Esophagus muscularis mucosa (tissue), 4 donors: ENCODE measurements around the gene TMTC2.

Experiments
- CTCF ChIP-seq, 3 experiments: fragments of 200-600 bp in 2 of 3; fragments of 450-650 bp in 1 of 3; sonication (generic) in 2 of 3; IDR thresholded peaks; one replicate each; pipeline ENCODE4 v1.5.1; 2017 to 2019; ENCODE audit warnings: antibody characterized with exemption in 3 of 3, mild to moderate bottlenecking in 2 of 3, moderate library complexity in 1 of 3
- EP300 ChIP-seq: sonication (generic); formaldehyde crosslinking; IDR thresholded peaks from one replicate; pipeline ENCODE4 v1.6.1; 2017; ENCODE audit warnings: antibody characterized with exemption
- POLR2A ChIP-seq: fragments of 450-650 bp; IDR thresholded peaks from one replicate; pipeline ENCODE4 v1.6.1; 2017; ENCODE audit warnings: antibody characterized with exemption, moderate library complexity, mild to moderate bottlenecking, low read depth

DNA sequence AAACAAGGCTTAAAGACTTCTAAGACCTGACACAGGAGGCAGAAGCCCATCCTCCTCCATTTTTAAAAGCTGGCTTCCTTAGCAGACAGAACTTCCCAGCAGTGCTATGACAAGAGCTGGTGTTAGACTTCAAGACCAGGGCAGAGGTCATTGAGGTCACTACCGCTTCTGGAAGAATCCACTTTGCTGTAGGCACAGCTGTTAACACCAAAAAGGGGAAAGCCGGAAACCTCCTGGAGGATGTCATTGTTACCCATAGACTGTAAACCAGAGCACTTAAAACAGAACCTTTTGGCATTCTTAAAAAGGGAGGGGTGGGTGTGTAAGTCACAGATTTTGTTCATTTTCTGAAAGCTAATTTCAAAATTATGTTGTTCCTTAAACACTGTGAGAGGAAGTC lies 445.7 kb downstream of the TMTC2 start:
- TF ChIP-seq POLR2A (no peak), EP300 (no peak), CTCF (IDR thresholded peaks at IDR 0.05) (no peak)
